ENCODE results near the gene WDR70.
A peak's percentile ranks its signal among the peaks of the same experiment; 100 is the strongest.

WDR70 gene

DNA sequence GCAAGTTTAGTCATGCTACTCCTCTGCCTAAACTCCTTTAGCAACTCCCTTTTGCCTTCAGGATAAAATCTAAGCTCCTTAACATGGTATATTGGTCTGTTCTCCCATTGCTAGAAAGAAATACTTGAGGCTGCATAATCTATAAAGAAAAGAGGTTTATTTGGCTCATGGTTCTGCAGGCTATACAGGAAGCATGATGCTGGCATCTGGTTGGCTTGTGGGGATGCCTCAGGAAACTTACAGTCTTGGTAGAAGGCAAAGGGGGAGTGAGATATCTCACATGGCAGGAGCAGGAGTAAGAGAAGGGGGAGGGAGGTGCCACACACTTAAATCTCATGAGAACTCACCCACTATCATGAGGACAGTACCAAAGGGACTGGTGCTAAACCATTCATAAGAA, 315.7 kb downstream of the WDR70 start:
- DNase-seq = no peak

DNA sequence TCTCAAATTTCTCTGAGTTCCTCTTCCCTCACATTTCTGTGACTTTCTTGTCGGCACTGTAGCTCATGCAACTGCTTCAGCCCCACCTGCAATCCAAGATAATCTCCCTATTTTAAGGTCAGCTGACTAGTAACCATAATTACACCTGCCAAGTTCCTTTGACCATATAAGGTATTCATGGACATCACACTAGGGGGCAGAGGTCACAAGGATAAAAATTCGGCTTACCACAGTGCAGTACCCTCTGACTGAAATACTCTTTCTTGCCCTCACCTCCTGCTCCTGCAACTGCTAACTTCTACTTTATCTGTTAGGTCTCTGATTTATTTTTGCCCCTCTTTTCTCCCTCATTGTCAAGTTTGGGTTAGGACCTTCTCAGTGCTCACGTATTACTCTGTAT, 316.5 kb downstream of the WDR70 start:
- no peak for DNase-seq

DNA sequence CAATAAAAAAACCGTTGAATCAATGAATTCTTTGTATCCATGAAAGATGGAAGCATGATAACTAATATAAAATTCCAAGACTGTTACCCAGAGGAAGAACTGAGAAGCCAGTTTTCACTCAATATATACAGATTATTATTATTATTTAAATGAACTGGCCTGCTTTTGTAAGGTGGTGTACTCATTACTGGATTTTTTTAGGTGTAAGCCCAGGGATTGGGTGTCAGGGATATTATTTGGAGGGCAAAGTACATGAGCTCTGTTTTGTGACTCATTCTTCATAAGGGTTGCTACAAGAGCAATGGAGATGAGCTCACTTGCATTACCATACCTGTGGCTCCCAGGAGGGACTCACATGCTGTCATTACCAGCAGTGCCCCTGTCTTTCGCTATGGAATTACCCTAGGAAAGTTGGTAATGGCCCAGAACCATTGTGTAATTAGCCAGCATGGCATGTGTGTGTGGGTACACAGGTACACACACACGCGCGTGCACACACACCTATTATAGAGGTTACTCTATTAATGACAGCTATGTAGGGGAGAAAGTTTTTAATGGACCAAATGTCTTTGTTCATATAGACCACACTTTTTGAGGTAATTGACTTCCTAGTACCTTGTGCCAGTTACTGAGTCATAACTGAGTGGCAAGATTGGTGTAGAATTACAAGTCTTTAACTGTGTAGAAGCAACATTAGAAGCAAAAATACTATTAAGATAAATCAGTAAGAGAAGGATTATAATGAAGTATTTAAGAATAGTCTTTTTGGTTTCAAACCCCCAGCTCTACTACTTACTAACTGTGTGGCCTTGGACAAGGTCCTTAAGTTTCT, 317.3 kb downstream of the WDR70 start:
- DNase-seq = peak; percentile 56

DNA sequence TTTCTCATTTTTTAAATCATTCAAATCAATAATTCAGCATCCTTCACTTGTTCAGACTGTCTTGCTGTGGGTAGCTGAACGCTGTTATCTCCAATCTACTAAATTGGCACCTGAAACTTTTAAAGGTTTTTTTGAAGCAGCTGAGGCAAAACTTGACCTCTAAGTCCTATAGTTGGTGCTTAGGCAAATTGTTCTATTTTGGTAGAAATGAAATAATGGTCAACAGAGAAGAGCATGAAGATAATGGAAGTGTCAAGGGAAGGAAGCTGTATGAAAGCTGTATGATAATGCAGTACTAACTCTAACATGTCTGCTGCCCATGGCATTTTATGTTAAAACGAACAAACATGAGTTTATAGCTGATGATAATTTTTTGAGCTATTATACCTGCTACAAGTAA, 322.8 kb downstream of the WDR70 start:
- no peak for DNase-seq

DNA sequence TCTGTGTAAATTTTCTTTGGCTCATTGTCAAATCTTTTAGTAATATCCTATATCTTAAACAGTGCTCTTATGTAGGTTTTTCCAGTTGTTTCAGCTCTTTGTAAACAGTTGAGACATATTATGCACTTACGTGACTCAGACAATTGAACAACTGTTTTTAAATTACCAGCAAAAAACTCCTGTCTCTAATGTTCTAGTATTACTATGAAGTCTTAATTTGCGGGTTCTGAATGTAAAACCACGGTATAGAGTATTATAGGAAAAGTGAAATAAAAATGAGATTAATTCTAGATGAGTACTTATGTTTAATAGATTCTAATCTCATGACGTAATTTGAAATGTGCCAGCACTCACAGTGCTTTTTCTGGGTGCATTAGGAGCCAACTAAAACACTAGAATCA, 324.7 kb downstream of the WDR70 start:
- no peak for DNase-seq

DNA sequence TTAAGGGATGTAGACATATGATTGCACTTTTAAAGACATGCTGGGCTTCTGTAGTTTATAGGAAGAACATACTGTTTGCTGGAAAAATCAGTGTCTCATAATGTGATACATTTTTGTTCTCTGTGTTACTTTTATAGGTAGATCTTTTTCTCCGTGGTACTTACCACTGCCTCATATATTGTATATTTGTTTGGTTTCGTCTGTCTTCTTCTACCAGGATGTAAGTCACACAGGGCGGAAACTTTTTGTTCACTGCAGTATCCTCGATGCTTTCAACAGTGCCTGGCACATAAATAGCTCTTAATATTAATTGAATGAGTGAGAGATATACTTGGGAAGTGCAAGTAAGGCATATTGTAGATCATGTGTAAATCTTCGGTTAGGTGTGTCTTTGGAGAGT, 325.3 kb downstream of the WDR70 start:
- DNase-seq = no peak

DNA sequence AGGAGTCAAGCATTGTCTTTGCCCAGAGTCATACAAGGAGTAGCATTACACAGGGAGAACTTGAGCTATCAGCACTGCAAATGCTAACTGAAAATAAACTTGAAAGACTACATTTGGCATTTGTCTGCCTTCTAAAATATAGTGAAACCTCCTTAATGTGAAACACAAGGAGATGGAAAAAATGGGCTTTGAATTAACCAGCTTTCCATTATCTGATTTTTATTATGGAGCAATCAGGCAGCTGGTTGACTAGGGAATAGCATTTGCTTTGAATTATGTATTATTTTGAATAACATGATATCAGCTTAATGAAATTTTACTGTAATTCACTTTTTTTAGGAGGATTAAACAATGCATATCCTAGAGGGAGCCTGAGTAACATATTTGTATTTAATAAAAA, 329.9 kb downstream of the WDR70 start:
- DNase-seq = no peak

DNA sequence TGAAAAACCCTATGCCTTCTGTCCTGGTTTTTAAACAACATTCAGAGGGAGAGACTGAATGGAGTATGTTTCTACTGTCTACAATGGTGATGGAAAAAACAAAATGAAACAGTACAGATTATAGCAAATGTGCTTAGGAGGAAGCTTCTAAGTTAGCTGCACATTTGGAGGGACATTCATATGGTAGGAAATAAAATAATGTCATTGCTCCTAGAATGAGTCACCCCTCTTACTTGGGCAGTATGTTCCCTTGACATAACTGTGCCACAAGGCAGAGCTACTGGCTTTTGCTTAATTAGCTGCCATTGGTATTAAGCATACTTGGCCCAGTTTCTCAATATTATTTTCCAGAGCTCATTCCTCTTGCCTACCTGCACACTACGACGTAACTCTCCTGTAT, 331.8 kb downstream of the WDR70 start:
- DNase-seq = peak; percentile 56

DNA sequence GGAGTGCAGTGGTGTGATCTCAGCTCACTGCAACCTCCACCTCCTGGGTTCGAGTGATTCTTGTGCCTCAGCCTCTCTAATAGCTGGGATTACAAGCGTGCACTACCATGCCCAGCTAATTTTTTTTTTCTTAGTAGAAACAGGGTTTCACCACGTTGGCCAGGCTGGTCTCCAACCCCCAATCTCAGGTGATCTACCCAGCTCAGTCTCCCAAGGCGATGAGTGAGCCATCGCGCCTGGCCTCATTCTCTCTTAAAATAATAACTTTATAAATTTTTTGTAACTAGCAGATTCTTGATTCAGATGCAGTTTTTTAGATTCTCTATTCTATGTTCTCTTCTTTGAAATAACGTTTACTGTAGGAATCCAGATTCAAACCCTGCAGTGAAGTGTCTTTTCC, 333.6 kb downstream of the WDR70 start:
- no peak for DNase-seq

DNA sequence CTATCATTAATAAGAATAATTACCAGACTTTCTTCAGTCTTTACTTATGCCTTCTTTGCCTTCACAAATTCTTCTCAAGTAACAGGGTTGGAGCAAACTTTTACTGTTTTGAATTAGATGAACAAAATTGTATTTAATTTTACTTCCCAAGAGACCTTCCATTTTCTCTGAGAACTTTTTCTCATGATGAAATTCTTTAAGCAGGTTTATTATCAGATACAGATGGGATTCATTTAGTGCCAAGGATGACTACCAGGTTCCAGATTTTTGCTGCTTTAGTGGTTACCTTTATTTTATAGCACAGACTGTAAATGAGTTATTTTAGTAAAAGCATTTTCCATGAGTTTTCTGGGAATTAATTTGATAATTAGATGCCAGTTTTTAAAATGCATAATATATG, 335.6 kb downstream of the WDR70 start:
- DNase-seq = no peak

DNA sequence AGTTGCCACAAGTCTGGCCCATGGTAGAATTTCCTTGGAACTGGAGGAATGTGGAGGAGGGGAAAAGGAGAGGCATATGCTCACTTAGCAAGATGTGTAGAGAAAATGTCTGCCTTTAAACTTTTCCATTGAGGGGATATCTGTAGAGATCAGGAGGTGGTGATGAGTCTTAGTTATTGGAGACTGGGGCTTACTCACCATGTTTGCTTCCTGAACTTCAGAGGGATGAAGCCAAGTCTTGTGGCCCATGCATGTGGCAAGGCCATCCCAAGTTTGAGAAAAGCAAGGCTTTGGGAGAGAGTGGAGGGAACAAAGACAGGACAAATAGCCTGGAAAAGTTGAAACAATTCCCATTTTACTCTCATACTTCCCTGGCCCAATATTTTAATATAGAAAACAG, 336.2 kb downstream of the WDR70 start:
- no peak for DNase-seq

DNA sequence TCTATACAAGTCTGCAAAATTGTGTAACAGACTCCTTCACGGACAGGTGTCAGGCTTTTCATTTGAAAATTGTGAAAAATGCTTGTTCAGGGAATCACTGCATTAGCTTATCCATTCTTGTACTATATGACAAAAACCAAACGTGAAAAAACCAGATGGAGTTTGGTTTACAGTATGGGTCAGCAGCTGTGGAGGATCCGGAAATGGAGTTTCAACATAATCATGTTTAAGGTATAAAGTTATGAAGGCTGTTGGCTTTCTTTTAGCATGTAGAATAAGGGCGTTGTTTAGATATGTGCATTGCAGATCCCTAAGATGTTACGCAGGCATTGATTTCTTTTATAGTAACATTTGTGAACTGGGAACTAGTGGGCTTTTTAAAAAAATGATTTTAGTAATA, 336.9 kb downstream of the WDR70 start:
- DNase-seq = no peak

DNA sequence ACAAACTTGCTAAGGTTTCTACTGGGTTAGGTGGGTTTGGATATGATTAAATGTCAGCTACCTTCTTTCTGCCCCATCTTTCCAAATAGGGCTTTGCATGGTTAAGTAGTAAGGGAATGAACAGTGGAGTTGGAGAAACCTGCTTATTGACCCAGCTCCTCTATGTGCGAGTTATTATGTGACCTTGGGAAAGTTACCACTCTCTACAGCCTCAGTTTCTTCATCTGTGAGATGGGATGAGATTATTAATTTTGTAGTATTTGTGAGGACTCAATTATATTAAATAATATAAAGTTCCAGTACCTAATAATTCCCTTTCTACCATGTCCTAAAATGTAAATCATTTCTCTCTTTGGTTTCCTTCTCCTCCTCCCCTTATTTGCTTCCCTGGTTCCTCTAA, 337.3 kb downstream of the WDR70 start:
- no peak for DNase-seq

DNA sequence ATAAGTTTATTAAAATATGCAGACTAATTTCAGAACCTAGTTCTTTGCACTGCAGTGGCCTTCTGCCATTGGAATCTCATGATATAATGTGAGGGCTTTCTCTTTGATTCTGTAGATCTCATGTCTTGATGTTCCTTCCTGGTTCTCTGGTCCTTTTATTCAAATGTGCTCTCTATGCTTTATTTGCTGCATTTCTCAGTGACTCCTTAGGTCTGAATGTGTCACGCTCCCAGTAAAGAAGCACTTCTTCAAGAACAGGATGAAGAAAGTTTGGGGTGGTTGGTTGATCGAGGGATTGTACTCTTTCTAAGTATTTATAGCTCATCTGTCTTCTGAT, 338.1 kb downstream of the WDR70 start:
- DNase-seq = no peak

DNA sequence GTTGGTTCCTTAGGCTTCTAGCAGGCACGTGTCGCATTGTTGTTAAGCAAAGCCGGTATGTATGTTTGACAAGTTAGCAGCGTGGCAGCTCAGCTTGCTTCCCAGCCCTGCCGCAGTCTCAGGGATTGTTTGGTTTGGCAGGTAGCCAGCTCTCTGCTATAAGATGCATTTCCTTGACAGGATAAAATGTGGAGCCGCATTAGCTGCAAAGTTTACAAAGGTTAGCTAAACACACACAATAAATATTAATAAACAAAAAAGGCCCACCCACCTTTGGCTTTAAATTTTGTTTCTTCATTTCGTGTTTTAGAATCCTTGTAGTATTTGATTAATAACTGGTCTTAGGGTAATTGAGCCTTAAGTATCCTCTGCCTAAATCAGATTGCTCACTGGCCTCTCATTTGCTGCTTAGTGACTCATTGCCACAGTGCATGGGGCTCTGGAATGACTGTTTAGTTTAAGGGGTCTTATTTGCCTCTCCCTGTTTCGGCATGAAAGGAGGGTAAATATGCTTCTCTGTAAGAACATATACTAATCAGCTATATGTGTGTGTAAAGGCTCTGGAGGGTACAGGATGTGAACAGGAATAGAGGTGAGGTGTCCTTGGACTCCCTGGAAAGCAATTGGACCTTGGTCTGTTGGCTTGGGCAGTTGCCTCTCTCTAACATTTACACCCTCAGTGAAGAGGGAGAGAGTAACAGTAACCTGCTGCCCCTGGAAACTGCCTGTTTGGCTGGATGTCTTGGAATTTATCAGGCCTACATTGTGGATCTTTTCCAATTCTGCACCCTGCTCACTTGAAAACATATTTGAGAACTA, 338.7 kb downstream of the WDR70 start:
- DNase-seq = peak; percentile 90

DNA sequence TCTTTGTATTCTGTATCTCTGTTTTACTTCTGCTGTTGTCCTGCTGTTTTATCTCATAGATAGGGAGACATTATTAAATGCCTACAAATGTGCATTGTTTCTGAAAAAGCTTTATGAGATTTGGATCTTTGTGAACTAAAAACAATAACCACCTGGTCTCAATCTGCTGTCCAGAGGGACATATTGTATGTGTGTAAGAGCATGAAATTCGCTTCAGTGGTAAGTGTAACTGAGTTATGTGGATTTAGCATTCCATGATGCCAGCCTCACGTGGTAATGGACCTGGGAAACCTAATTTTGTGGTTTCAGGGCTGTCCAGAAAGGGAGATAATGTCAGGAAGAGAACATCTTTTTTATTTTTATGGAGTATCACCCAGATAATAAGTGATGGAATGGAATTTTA, 341.4 kb downstream of the WDR70 start:
- no peak for DNase-seq

DNA sequence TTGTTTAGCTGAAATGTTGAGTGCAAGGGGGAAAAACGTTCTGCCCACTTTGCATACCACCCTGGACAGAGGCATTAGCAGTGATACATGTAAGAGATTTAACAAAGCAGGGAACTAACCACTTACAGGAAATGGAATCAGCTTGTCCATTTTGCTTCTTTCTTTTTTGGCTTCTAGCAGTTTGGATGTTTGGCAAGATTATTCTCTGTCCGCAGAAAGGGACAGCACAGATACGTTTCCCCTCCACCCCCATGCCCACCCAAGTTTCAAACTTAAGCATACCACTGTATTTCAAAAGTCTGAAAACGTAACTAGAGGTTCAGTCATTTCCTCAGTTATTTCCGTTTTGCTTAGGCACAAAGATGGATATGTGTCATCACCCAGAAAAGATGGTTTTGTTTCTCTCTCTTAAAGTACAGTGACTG, 342.3 kb downstream of the WDR70 start:
- peak; percentile 42 for DNase-seq

DNA sequence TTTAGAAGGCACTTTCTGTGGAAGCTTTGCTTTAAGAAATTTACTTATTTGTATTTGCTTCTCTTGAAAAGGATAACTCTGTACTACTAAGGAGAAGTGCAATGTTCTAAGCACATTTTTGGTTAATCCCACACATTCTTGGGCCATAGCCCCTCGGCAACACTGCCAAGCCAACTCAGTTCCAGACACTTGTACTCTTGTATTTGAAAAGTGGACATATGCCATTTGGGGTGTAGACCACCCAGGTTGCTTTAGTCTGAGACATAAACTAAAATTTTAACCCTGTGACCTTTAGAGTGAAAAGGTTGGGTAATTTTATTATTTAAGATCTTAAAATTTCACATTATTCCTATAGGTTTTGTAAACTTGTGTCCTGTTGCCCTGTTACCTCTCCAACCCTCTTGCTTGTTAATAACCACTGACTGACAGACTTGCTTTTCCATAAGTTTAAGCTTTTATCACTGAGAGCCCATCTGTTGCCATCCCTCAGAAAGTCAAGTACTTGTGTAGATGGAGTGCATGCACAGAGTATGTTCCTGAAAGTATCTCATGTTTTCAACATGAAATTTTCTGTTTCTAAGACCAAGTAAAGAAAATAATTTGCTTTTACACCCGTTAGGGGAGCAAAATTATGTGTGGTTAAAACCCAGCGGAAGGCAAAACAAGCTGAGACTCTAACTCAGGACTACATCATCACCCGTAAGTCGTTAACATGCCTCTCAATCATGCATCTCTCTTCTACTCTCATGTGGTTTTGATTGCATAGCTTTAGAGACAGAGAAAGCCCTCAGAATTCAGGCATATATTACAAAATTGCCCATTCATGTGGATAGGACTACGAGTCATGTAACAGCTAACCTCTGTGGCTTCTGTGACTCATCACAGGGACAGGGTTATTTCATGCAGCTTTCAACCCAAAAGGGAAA, 343.4 kb downstream of the WDR70 start:
- DNase-seq = peak; percentile 96

DNA sequence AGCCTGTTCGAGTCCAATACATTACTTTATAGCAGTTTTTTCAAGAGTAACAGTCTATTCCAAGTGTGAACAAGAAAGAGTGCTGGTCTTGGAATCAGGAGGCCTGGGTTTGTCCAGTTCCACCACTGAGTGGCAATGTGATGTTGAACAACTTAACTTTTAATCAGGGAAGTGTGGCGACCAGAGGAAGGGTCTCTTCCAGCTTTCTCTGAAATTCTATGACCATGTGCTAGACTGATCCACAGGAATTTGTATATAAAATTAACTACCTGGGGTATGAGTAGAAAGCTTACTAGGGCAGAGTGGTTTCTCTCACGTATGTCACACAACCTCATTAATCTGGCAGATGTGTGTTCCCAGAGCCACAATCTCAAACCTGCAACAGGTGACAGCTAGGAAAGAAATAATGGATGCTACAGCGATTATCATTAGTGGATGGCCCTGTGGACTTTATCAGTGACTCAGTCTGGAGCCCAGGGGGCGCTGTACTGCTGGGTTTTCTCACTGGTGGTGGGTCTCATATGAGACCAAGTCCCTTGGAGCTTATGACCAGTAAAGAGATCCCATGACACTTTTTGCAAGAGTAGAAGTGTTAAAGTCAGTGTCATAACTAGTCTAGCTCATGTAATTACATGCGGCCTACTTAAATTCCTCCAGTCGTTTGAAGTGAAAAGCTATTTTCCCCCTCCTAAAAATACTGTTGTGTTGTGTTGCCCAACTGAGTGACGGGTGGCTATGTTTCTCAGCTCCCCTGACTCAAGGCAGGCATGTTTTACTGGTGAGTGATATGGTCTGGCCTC, 344.2 kb downstream of the WDR70 start:
- DNase-seq = peak; percentile 53

DNA sequence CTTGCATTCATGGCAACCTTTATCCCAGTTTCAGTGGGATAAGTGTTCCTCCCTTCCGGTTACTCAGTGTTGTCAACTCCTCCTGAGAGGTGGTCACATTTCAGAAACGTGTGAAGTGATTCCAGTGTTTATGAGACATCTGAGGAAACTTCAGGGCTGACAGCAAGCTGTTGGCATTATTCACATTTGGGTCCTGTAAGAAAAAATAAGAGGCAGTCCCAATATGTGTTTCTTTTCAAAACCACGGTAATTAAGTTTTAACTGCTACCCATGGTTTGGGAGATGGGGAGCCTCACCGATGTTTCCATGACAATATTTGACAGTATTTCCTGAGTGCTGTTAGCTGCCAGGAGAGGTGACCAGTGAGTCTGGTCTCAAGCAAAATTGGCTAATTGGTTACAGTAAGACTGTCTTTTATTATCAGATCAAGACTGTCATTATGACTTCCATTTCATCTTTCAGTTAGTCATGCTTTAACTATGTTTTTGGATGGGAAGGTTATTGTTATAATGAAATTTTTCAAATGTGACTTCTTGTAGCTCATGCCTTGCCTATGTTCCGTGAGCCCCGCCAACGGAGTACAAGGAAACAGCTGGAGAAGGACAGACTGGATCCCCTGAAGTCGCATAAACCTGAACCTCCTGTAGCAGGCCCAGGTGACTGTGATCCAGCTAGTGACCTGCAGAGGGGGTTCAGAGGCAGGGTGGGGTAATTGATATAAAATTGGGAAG, 345.4 kb downstream of the WDR70 start:
- DNase-seq = peak; percentile 83

DNA sequence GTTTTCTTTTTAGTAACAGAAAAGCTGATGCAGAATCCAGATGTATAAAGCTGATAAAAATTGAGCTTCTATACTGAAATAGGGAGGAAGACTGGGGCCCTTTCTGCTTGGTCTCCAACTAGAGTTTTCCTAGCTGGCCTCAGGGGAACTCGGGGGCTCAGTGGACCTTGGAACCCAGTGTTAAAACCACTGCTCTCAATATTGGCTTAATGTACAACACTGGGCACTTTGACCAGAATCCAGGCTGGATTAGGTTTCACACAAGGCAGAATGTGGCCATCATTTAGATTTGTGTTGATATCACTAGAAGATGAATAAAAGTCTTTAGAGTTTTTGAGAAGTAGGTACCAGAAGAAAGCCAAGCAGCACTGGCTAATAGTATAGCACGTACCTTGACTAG, 346.1 kb downstream of the WDR70 start:
- no peak for DNase-seq

All from fibroblast of skin of back (primary cell).